ENCODE data around the gene CFAP45.

- TF ChIP-seq CTCF (conservative IDR thresholded peaks at IDR 0.05; ENCODE audit: low read depth, low read length) (no peak), EZH2 (IDR thresholded peaks at IDR 0.05; ENCODE audit: borderline replicate concordance, low read depth, low read length, poor library complexity, severe bottlenecking) (no peak)
These were observed 15.7 kb upstream of the CFAP45 start for GRCh38 chr1:159915571-159916241.
